HG03159 (cell line): ENCODE measurements around the gene CDHR5.
"Not testable (repeated sequence)": the region's sequence is repeated elsewhere in the genome, so short reads cannot be mapped to it uniquely, and the experiment has no call there.

ENCODE experiments used
- ATAC-seq: cut with Tn5 transposase; IDR thresholded peaks from one replicate; pipeline ENCODE4 v1.9.1; 2021; ENCODE audit warnings: mild to moderate bottlenecking, moderate library complexity; ENCODE audit not compliant: unreplicated experiment

Gene CDHR5

GRCh38 chr11:592501-592900 lies 32.3 kb downstream of the CDHR5 start:
- no peak for ATAC-seq

DNA sequence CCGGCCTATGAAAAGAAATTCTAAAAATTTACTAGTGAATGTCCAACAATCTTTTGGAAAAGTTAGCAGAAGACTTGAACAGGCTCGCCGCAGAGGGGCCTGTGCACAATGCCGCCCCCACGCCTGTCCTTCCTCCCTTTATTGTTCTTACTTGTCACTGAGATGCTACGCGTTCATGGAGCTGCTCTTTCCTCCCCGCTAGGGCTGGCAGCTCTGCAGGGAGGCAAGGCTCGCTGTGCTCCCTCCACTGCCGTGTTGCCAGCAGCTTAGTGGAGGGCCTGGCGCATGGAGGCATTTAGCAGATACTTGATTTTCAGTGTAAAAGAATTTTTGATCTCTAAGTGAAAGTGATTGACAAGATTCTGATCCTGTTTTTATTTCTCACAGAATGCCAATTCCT lies 33.8 kb downstream of the CDHR5 start:
- ATAC-seq = no peak

GRCh38 chr11:589798-590197 lies 35.0 kb downstream of the CDHR5 start:
- ATAC-seq = no peak

GRCh38 chr11:587978-588380 lies 36.8 kb downstream of the CDHR5 start:
- no peak for ATAC-seq

GRCh38 chr11:587546-587945 lies 37.2 kb downstream of the CDHR5 start:
- no peak for ATAC-seq

GRCh38 chr11:586376-587316 lies 38.1 kb downstream of the CDHR5 start:
- ATAC-seq = no peak

- ATAC-seq = no peak
Observed at GRCh38 chr11:584287-584686, 40.5 kb downstream of the CDHR5 start.

GRCh38 chr11:581752-582151 lies 43.0 kb downstream of the CDHR5 start:
- no peak for ATAC-seq

- ATAC-seq = no peak
Observed at GRCh38 chr11:581342-581741, 43.4 kb downstream of the CDHR5 start.

DNA sequence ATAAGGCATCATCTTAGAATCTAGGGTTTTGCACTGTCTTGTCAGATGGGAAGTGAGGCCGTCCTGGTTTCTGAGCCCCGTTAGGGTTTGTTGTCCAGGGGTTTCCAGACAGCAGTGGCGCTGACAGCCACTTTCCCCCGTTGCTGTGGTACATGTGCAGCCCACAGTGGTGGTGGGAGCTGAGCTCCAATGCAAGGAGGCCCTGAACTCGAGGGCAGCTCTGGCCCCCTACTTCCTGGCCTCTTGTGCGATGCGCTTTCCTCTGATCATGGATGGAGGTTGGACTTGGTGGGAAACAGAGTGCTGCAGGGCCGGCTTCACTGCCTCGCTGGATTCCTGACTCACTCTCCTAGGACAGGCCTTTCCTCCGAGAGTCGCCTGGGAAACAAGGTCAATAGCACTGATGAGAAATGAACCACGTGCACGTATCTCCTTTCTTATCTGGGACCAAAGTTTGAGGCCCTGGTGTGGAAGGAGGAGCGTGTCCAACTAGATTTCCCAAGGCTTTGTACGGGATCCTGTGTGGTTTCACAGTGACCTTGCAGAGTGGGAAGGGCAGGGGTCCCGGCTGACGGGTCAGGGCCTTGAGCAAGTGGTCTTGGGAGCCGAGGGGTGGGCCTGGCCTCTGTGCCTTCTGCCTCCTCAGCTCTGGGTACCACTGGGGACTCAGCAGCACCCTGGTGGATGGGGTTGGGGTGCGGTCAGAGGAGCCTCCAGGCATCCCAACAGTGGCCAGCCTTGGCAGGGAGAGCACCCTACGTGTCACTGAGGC lies 44.7 kb downstream of the CDHR5 start:
- ATAC-seq = no peak

DNA sequence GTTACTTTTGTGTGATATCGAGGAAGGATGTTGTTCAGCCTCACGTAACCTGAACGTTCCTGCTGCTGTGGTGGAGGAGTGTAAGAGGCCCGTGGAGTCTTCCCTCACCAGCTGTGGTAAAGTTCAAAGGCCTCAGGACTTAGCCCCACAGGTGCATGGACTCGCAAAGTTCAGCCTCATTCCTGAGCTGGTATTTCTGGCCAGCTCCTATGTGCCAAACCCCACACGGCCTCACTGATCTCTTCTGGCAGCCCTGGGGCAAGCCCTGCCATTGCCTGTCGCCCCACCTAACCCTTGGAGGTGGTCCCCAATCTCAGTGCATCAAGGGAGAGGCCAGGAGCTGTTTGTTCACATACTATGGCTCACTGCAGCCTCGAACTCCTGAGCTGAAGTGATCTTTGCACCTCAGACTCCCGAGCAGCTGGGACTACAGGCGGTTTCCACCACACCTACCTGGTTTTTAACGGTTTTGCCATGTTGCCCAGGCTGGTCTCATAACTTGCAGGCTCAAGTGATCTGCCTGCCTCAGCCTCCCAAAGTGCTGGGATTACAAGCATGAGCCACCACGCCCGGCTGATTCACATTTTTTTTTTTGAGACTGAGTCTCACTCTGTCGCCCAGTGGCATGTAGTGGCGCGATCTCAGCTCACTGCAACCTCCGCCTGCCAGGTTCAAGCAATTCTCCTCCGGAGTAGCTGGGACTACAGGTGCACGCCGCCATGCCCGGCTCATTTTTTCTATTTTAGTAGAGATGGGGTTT lies 46.3 kb downstream of the CDHR5 start:
- no peak for ATAC-seq

- no peak for ATAC-seq
Observed at GRCh38 chr11:577611-577894, 47.2 kb downstream of the CDHR5 start.

- ATAC-seq = no peak
Observed at GRCh38 chr11:576811-577610, 47.7 kb downstream of the CDHR5 start.

DNA sequence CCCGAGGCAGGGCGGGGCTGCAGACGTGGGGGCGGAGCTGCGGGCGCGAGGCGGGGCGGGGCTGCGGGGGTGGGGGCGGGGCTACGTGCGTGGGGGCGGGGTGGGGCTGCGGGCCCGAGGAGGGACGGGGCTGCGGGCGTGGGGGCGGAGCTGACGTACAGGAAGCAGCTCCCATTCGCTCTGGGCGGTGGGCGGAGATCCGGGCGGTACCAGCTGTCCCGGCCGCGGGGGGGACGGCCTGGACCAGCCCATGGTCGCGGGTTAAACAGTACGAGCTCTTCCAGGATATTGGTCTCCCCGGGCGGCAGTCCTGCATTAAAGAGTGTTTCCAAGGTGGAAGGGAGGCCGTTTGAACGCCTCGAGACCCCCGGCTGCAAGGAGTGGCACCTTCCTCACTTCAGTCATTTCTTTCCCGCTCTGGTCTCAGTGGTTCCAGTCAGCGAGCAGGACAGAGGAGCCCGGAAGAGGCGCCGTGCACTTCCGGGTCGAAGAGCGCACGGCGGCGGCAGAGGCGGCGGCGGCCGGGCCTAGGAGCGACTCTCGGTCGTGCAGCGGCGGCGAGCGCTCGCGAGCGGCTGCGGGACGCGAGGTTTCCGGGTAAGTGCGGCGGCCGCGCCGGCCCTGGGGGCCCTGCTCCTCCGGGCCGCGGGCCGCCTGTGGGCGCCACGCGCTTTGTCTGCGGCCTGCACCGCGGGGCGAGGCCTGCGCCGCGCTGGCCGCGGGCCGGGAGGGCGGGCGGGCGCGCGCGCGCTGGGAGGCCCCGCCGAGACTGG lies 48.6 kb downstream of the CDHR5 start, which contains the start of gene PHRF1:
TSS of gene PHRF1 (plus strand) at position 475 of the 773 bp plus-strand sequence. CDS start 5,043 bp downstream, outside the sequence.
- ATAC-seq = peak; percentile 80

- ATAC-seq = peak; percentile 35
Observed at GRCh38 chr11:575313-575995, 49.3 kb downstream of the CDHR5 start.

- no peak for ATAC-seq
Observed at GRCh38 chr11:574632-575312, 50.0 kb downstream of the CDHR5 start.

GRCh38 chr11:574031-574570 lies 50.7 kb downstream of the CDHR5 start:
- ATAC-seq = not testable (repeated sequence)

GRCh38 chr11:573146-573759 lies 51.5 kb downstream of the CDHR5 start:
- ATAC-seq = no peak
